ENCODE results near the gene NANOS1.

- no peak for TF ChIP-seq POLR2AphosphoS5 (IDR thresholded peaks at IDR 0.05; ENCODE audit: low read depth, low read length)
- no peak for TF ChIP-seq CTCF (IDR thresholded peaks at IDR 0.05)
Measured at GRCh38 chr10:118990326-118990725, 39.2 kb upstream of the NANOS1 start.
